Mesothelial cell of epicardium (in vitro differentiated cells): Measurements from ENCODE around the gene OXSR1. TPM values are rescaled to one million over a fixed set of nuclear protein-coding genes. Genes with fewer than 3 reads are reported as not detected.

ENCODE experiments used
- DNase-seq, 2 experiments: peaks; one replicate each; pipeline ENCODE4 v3.0.0; 2021; ENCODE audit warnings: low spot score in 2 of 2; ENCODE audit not compliant: unreplicated experiment in 2 of 2
- H3K27ac Mint-ChIP-seq: 2 replicates; pipeline ENCODE4 v1.8.0; 2021; ENCODE audit warnings: mixed read lengths
- H3K27me3 Mint-ChIP-seq: 2 replicates; pipeline ENCODE4 v1.8.0; 2021; ENCODE audit warnings: low read depth, mixed read lengths
- H3K36me3 Mint-ChIP-seq: 2 replicates; pipeline ENCODE4 v1.8.0; 2021; ENCODE audit warnings: mixed read lengths
- H3K4me1 Mint-ChIP-seq: 2 replicates; pipeline ENCODE4 v1.8.0; 2021; ENCODE audit warnings: mixed read lengths
- H3K4me3 Mint-ChIP-seq: 2 replicates; pipeline ENCODE4 v1.8.0; 2021; ENCODE audit warnings: mild to moderate bottlenecking, moderate library complexity, mixed read lengths
- H3K9me3 Mint-ChIP-seq: 2 replicates; pipeline ENCODE4 v1.8.0; 2021; ENCODE audit warnings: mixed read lengths
- CTCF ChIP-seq: fragments of 200-600 bp; sonication (generic); IDR thresholded peaks from one replicate; pipeline ENCODE4 v1.5.0; 2021; ENCODE audit warnings: antibody characterized with exemption; ENCODE audit not compliant: unreplicated experiment
- total RNA-seq: library from RNA; stranded (reverse); gene quantifications from 3 replicates; pipeline ENCODE4 v1.2.1, GENCODE V29; 2021

The OXSR1 gene
- total RNA-seq, 1 donor from 2014 or later, result 42.6 TPM

GRCh38 chr3:38121832-38122461 lies 43.4 kb upstream of the OXSR1 start:
- Mint-ChIP-seq H3K9me3 (no peaks in the 10 kb centered on the region), H3K4me3 (no peak overlapping the region), H3K4me1 (no peaks in the 10 kb centered on the region), H3K27me3 (no peaks in the 10 kb centered on the region), H3K27ac (no peak overlapping the region), H3K36me3 (peaks cover 24% of the 10 kb centered on the region)
- DNase-seq, result no peak
- TF ChIP-seq CTCF, result no peak

GRCh38 chr3:38122712-38123290 lies 42.5 kb upstream of the OXSR1 start:
- H3K9me3 Mint-ChIP-seq, result no peaks in the 10 kb centered on the region
- H3K27me3 Mint-ChIP-seq, result no peaks in the 10 kb centered on the region
- H3K36me3 Mint-ChIP-seq, result peaks cover 24% of the 10 kb centered on the region
- H3K4me1 Mint-ChIP-seq, result no peaks in the 10 kb centered on the region
- no peak for TF ChIP-seq CTCF
- DNase-seq, result peak in 1 of 2 experiments; percentile 27
- H3K4me3 Mint-ChIP-seq, result no peak overlapping the region
- no peak overlapping the region for H3K27ac Mint-ChIP-seq

- Mint-ChIP-seq H3K4me3 (no peak overlapping the region), H3K27ac (no peak overlapping the region), H3K27me3 (no peaks in the 10 kb centered on the region), H3K36me3 (peaks cover 25% of the 10 kb centered on the region), H3K9me3 (no peaks in the 10 kb centered on the region), H3K4me1 (no peaks in the 10 kb centered on the region)
- TF ChIP-seq CTCF, result no peak
- no peak for DNase-seq
Measured at GRCh38 chr3:38124324-38125122, 40.8 kb upstream of the OXSR1 start.

GRCh38 chr3:38125305-38126120 lies 39.8 kb upstream of the OXSR1 start:
- H3K9me3 Mint-ChIP-seq, result no peaks in the 10 kb centered on the region
- H3K4me1 Mint-ChIP-seq, result no peaks in the 10 kb centered on the region
- no peaks in the 10 kb centered on the region for H3K27me3 Mint-ChIP-seq
- H3K27ac Mint-ChIP-seq, result no peak overlapping the region
- no peak for TF ChIP-seq CTCF
- no peak for DNase-seq
- H3K36me3 Mint-ChIP-seq, result peaks cover 29% of the 10 kb centered on the region
- no peak overlapping the region for H3K4me3 Mint-ChIP-seq

GRCh38 chr3:38126121-38126892 lies 39.0 kb upstream of the OXSR1 start:
- Mint-ChIP-seq H3K27me3 (no peaks in the 10 kb centered on the region), H3K9me3 (no peaks in the 10 kb centered on the region), H3K36me3 (peaks cover 32% of the 10 kb centered on the region), H3K4me1 (no peaks in the 10 kb centered on the region), H3K27ac (no peak overlapping the region), H3K4me3 (no peak overlapping the region)
- peak in 1 of 2 experiments; percentile 30 for DNase-seq
- TF ChIP-seq CTCF, result no peak
